K562 (cell line): Measurements from ENCODE around the gene CC2D1A. TPM values are rescaled to one million over a fixed set of nuclear protein-coding genes. Genes with fewer than 3 reads are reported as not detected.

ENCODE experiments used
- ATAC-seq: fragments of 200-7000 bp; cut with Tn5 transposase; 3 replicates; pipeline ENCODE4 v1.9.1; 2020; ENCODE audit warnings: moderate library complexity
- BruUV-seq: library from RNA; stranded (reverse); fragments of 400-500 nt; replicated peaks from 2 replicates; lab custom pipeline; 2021; lab: Mats Ljungman, UMichigan
- CTCF ChIA-PET: fragments of 300-600 bp; formaldehyde crosslinking; extraction: SDS; loops from one replicate; lab custom pipeline; 2021; ENCODE audit warnings: low intra/inter-chr PET ratio; lab: Yijun Ruan, JAX
- POLR2A ChIA-PET: fragments of 300-600, 350-650 bp; sonication (Branson Sonifier 250); formaldehyde crosslinking; extraction: SDS; loops from one replicate; lab custom pipeline; 2021; ENCODE audit warnings: antibody characterized with exemption, inconsistent platforms; lab: Yijun Ruan, JAX
- DNase-seq, 4 experiments: peaks; one replicate each; pipeline versions ENCODE4 v3.0.0 to v3.0.0-alpha.2; 2011 to 2018; ENCODE audit warnings: low spot score in 3 of 4, mixed read lengths in 3 of 4; ENCODE audit errors: extremely low read depth in 1 of 4
- FAIRE-seq: peaks from 2 replicates; lab custom pipeline; 2011; peaks lifted over from hg19 to GRCh38; lab: Jason Lieb, UNC
- H2AFZ ChIP-seq: 2 replicates; pipeline ENCODE4 v1.6.0; 2011; ENCODE audit warnings: low read depth, low read length, control low read depth, inconsistent platforms
- H3K27ac ChIP-seq: fragments of 200-600 bp; 3 replicates; pipeline ENCODE4 v1.8.0; 2011; ENCODE audit warnings: low read depth, mild to moderate bottlenecking, control low read depth, inconsistent platforms, low read length, moderate library complexity, mixed read lengths; ENCODE audit errors: extremely low read depth
- H3K27me3 ChIP-seq, 2 experiments: fragments of 300-600 bp in 1 of 2; 2 replicates in 1 of 2; 3 replicates in 1 of 2; pipeline versions ENCODE4 v1.6.0 to v1.8.0; 2011; ENCODE audit warnings: inconsistent platforms in 2 of 2, low read length in 2 of 2, mild to moderate bottlenecking in 1 of 2, mixed read lengths in 1 of 2, moderate library complexity in 1 of 2; ENCODE audit not compliant: control insufficient read depth in 2 of 2, insufficient read depth in 2 of 2
- H3K36me3 ChIP-seq: fragments of 300-600 bp; 3 replicates; pipeline ENCODE4 v1.8.0; 2011; ENCODE audit warnings: mild to moderate bottlenecking, low read length, inconsistent platforms; ENCODE audit not compliant: control insufficient read depth, insufficient read depth
- H3K4me1 ChIP-seq, 2 experiments: fragments of 200-600 bp in 1 of 2; replicated peaks in 1 of 2; 2 replicates in 1 of 2; 3 replicates in 1 of 2; pipeline versions ENCODE4 v1.5.1 to v1.8.0; 2011; ENCODE audit warnings: inconsistent platforms in 2 of 2, low read length in 2 of 2, mild to moderate bottlenecking in 1 of 2, mixed read lengths in 1 of 2, moderate library complexity in 1 of 2; ENCODE audit not compliant: control insufficient read depth in 2 of 2, insufficient read depth in 2 of 2
- H3K4me2 ChIP-seq: 2 replicates; pipeline ENCODE4 v1.6.1; 2011; ENCODE audit warnings: low read length, control low read depth, inconsistent platforms, mixed read lengths; ENCODE audit not compliant: insufficient read depth
- H3K4me3 ChIP-seq: fragments of 200-600 bp; sonication (generic), shearing (Covaris generic); 2 replicates; pipeline ENCODE4 v1.5.1; 2016; ENCODE audit warnings: control low read depth, inconsistent platforms
- H3K79me2 ChIP-seq: fragments of 200-600 bp; 3 replicates; pipeline ENCODE4 v1.8.0; 2011; ENCODE audit warnings: low read length, inconsistent platforms; ENCODE audit not compliant: control insufficient read depth, insufficient read depth
- H3K9ac ChIP-seq, 2 experiments: 2 replicates each; pipeline versions ENCODE4 v1.6.0 to v1.6.1; 2011; ENCODE audit warnings: low read depth in 2 of 2, low read length in 2 of 2, control low read depth in 1 of 2, inconsistent platforms in 1 of 2, mild to moderate bottlenecking in 1 of 2, mixed read lengths in 1 of 2; ENCODE audit not compliant: insufficient read depth in 1 of 2
- H3K9me1 ChIP-seq: one replicate; pipeline ENCODE4 v1.6.0; 2011; ENCODE audit warnings: inconsistent platforms, mild to moderate bottlenecking, low read length, moderate library complexity; ENCODE audit not compliant: control insufficient read depth, insufficient read depth
- H3K9me3 ChIP-seq: replicated peaks from 2 replicates; pipeline ENCODE4 v1.5.1; 2011; ENCODE audit warnings: low read depth, low read length, inconsistent platforms; ENCODE audit not compliant: control insufficient read depth, insufficient read depth
- H4K20me1 ChIP-seq: replicated peaks from 2 replicates; pipeline ENCODE4 v1.6.1; 2011; ENCODE audit warnings: low read length, inconsistent platforms, mixed read lengths; ENCODE audit not compliant: control insufficient read depth, insufficient read depth
- CBX1 ChIP-seq: sonication (generic); IDR thresholded peaks from 2 replicates; pipeline ENCODE4 v1.6.1; 2016; ENCODE audit warnings: antibody characterized with exemption, low read depth, mild to moderate bottlenecking
- CBX2 ChIP-seq: fragments of 200-600 bp; sonication (generic); IDR thresholded peaks from one replicate; pipeline ENCODE4 v1.6.1; 2012; ENCODE audit warnings: mild to moderate bottlenecking, low read length, inconsistent platforms; ENCODE audit not compliant: insufficient read depth, poor library complexity, severe bottlenecking
- KDM4B ChIP-seq, 2 experiments: fragments of 450-650 bp in 1 of 2; sonication (generic) in 1 of 2; IDR thresholded peaks; 2 replicates each; pipeline ENCODE4 v1.6.1; 2016 to 2017; ENCODE audit warnings: borderline replicate concordance in 2 of 2, antibody characterized with exemption in 1 of 2, low read depth in 1 of 2, mild to moderate bottlenecking in 1 of 2
- RAD21 ChIP-seq, 2 experiments: fragments of 250-450 bp in 1 of 2; fragments of 450-650 bp in 1 of 2; sonication (Bioruptor Pico) in 1 of 2; formaldehyde crosslinking in 1 of 2; IDR thresholded peaks in 1 of 2; conservative IDR thresholded peaks in 1 of 2; 2 replicates each; pipeline versions ENCODE4 v1.4.0 to v1.8.0; 2020 to 2022; ENCODE audit warnings: mild to moderate bottlenecking in 2 of 2, moderate library complexity in 1 of 2
- RFX5 ChIP-seq: IDR thresholded peaks from 2 replicates; pipeline ENCODE4 v1.6.1; 2011; ENCODE audit warnings: low read depth, mild to moderate bottlenecking, improper control_type of control experiment, low read length
- SMARCB1 ChIP-seq: IDR thresholded peaks from 2 replicates; pipeline ENCODE4 v1.6.1; 2011; ENCODE audit warnings: improper control_type of control experiment, low read depth; ENCODE audit not compliant: insufficient read length
- TEAD1 ChIP-seq, 2 experiments: fragments of 450-650 bp in 1 of 2; sonication (generic) in 1 of 2; formaldehyde crosslinking; IDR thresholded peaks; 2 replicates each; pipeline versions ENCODE4 v1.4.0 to v1.8.0; 2020 to 2022; ENCODE audit warnings: mild to moderate bottlenecking in 2 of 2, missing genetic modification reagents in 1 of 2
- YY1 ChIP-seq, 3 experiments: IDR thresholded peaks; 2 replicates each; pipeline ENCODE4 v1.6.1; 2011; ENCODE audit warnings: low read length in 2 of 3, mild to moderate bottlenecking in 2 of 3, moderate library complexity in 2 of 3, borderline replicate concordance in 1 of 3, control low read depth in 1 of 3, low read depth in 1 of 3; ENCODE audit not compliant: insufficient read depth in 3 of 3, insufficient replicate concordance in 2 of 3, control insufficient read depth in 1 of 3, insufficient read length in 1 of 3; ENCODE audit errors: extremely low read depth in 1 of 3
- ZNF24 ChIP-seq: fragments of 450-650 bp; IDR thresholded peaks from 2 replicates; pipeline ENCODE4 v1.6.1; 2016
- ZNF311 ChIP-seq: fragments of 250-450 bp; sonication (Bioruptor Pico); IDR thresholded peaks from 2 replicates; pipeline ENCODE4 v1.4.0; 2020; ENCODE audit warnings: mild to moderate bottlenecking, moderate library complexity
- ZNF583 ChIP-seq: fragments of 250-450 bp; sonication (Bioruptor Pico); IDR thresholded peaks from 2 replicates; pipeline ENCODE4 v1.4.0; 2020
- WGBS: fragments of 100-300 bp; shearing (Covaris generic); methylation state at CpG from one replicate; pipeline ENCODE4 v1.1.6; 2016; ENCODE audit warnings: low coverage, mixed read lengths; ENCODE audit not compliant: insufficient coverage; ENCODE audit errors: missing lambda C conversion rate; 5-methylcytosine and 5-hydroxymethylcytosine counted together
- in situ Hi-C: fragments of 300-500 bp; cut with MboI; formaldehyde crosslinking; loops from 4 replicates; pipeline ENCODE4 v1.15.0; 2018; ENCODE audit warnings: inconsistent platforms, mixed read lengths
- intact Hi-C: fragments of 100-400 bp; cut with micrococcal nuclease; formaldehyde crosslinking; loops from 2 replicates; pipeline ENCODE4 v1.14.2; 2022
- polyA plus RNA-seq, 8 experiments: library from polyadenylated mRNA; depleted of rRNA in 4 of 8; stranded (reverse) in 5 of 8; unstranded in 3 of 8; fragments of >200 nt; fragmentation: Nextera tagmentation in 2 of 8; fragmentation: Illumina TruSeq in 1 of 8; extraction: Ambion mirVana in 2 of 8; extraction: Trizol in 1 of 8; gene quantifications; 2 replicates each; pipeline versions ENCODE4 v1.2.1 to v1.2.3, GENCODE V29; 2011 to 2014; ENCODE audit warnings: inconsistent platforms in 1 of 8, missing spikeins in 1 of 8
- total RNA-seq, 7 experiments: library from RNA; depleted of rRNA in 6 of 7; stranded (reverse); fragments of >200 nt in 6 of 7; fragmentation: Illumina TruSeq in 2 of 7; extraction: Trizol in 2 of 7; gene quantifications; 2 replicates each; pipeline versions ENCODE4 v1.2.1 to v1.2.3, GENCODE V29; 2011 to 2021; ENCODE audit warnings: low replicate concordance in 1 of 7
- TF ChIP-seq, protein P1 (sequence below): fragments of 250-450 bp; sonication (Bioruptor Pico); IDR thresholded peaks from 2 replicates; pipeline ENCODE4 v1.4.0; 2020
- TF ChIP-seq, protein P2 (sequence below): sonication (generic); formaldehyde crosslinking; IDR thresholded peaks from 2 replicates; pipeline ENCODE4 v1.8.0; 2022; ENCODE audit warnings: mild to moderate bottlenecking, missing genetic modification reagents

CC2D1A gene
- total and polyA plus RNA-seq, 9 of the 15 experiments (the other 6 are each of a cell fraction or from before 2014, with no cell fraction given), result 0.32 to 31.0 (median 12.9) TPM

DNA sequence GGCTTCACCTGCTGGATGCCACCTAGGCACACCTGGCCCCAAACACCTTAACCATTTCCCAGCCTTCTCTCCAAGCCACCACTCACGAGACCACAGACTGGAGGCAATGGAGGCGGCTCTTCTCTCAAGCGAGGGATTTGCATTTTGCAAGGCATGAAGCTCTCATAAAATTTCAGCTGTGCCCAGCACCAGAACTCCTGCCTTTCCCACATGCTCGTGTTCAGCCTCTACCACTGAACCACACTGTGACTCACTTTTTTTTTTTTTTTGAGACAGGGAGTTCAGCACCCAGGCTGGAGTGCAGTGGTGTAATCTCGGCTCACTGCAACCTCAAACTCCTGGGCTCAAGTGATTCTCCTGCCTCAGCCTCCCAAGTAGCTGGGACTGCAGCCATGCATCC is 18.5 kb upstream of the CC2D1A start (continued):
- TF ChIP-seq, protein P1, sequence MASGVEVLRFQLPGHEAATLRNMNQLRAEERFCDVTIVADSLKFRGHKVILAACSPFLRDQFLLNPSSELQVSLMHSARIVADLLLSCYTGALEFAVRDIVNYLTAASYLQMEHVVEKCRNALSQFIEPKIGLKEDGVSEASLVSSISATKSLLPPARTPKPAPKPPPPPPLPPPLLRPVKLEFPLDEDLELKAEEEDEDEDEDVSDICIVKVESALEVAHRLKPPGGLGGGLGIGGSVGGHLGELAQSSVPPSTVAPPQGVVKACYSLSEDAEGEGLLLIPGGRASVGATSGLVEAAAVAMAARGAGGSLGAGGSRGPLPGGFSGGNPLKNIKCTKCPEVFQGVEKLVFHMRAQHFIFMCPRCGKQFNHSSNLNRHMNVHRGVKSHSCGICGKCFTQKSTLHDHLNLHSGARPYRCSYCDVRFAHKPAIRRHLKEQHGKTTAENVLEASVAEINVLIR (CRISPR knock-in tag), result no peak
- no peak for TF ChIP-seq RAD21 (CRISPR knock-in tag; conservative IDR thresholded peaks at IDR 0.05 in 1 of 2, IDR thresholded peaks at IDR 0.05 in 1 of 2)

DNA sequence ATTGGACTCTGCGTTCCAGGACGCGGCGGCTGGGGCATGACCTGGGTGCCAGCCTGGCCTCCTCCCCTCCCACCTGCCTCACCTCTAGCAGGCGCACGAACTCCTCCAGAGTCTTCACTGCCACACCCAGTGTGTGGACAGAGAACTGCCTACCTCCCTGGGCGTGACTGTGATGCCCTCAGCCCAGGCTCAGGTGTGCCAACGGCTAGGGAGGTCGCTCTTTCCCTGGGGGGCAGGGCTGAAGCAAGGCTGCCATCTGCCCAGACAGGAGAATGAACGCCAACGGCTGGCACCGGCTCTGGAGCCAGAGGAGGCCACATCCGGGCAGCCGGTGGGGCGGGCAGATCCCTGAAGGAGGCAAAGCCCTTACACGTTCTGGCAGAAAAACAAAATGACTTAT is 17.7 kb upstream of the CC2D1A start:
- TF ChIP-seq YY1 (IDR thresholded peaks at IDR 0.05; ENCODE audit: borderline replicate concordance in 1 of 3, control insufficient read depth in 1 of 3, extremely low read depth in 1 of 3, insufficient read depth in 3 of 3, insufficient read length in 1 of 3, insufficient replicate concordance in 2 of 3, low read depth in 1 of 3, low read length in 2 of 3) (no peak), ZNF583 (CRISPR knock-in tag) (no peak), CBX2 (no peak), ZNF311 (no peak), CBX1 (no peak), SMARCB1 (no peak), RFX5 (no peak), ZNF24 (no peak), KDM4B (IDR thresholded peaks at IDR 0.05; ENCODE audit: borderline replicate concordance in 2 of 2, low read depth in 1 of 2) (no peak), TEAD1 (CRISPR knock-in tag; IDR thresholded peaks at IDR 0.05) (no peak)
- TF ChIP-seq, protein P2, sequence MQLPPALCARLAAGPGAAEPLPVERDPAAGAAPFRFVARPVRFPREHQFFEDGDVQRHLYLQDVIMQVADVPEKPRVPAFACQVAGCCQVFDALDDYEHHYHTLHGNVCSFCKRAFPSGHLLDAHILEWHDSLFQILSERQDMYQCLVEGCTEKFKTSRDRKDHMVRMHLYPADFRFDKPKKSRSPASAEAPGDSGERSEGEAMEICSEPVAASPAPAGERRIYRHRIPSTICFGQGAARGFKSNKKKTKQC (CRISPR knock-in tag), result no peak
- Histone ChIP-seq H3K79me2 (no peaks in the 10 kb centered on the region), H3K4me1 (peaks cover 4 to 44% of the 10 kb centered on the region in 2 experiments; a peak in 4 of 5 replicates), H2AFZ (no peak overlapping the region), H3K4me3 (no peak overlapping the region), H3K27ac (no peak overlapping the region), H4K20me1 (no peaks in the 10 kb centered on the region), H3K9ac (peak overlapping the region in 1 of 2 experiments; percentile 7; a peak in 1 of 4 replicates), H3K9me3 (no peaks in the 10 kb centered on the region), H3K27me3 (no peaks in the 10 kb centered on the region), H3K9me1 (no peaks in the 10 kb centered on the region), H3K4me2 (no peak overlapping the region), H3K36me3 (no peaks in the 10 kb centered on the region)
- BruUV-seq, result no TSS peak
- no peak for DNase-seq
- 54% methylated on average over 11 of the region's 16 CpGs for WGBS
- no peak for FAIRE-seq
- CTCF ChIA-PET, result no interaction called here
- ATAC-seq, result no peak
- POLR2A ChIA-PET, result interaction anchor here (1.6 kb wide), 1 partner anchor 12 kb away, joined by 6 read pairs; no protein-coding TSS in a partner anchor
- intact Hi-C loops, result no loop called here
- in situ Hi-C loops, result no loop called here
